ENCODE data around the gene A3GALT2. TPM values are rescaled to one million over a fixed set of nuclear protein-coding genes. Genes with fewer than 3 reads are reported as not detected.

A3GALT2 gene
- total and polyA plus RNA-seq, 2 donors (not counting 1 experiment from before 2014, with no cell fraction given): not detected

GRCh38 chr1:33287317-33287716 lies 33.6 kb downstream of the A3GALT2 start:
- H3K4me3 Mint-ChIP-seq: no peak overlapping the region
- H3K9me3 Mint-ChIP-seq (ENCODE audit: insufficient read depth): no peaks in the 10 kb centered on the region
- no peak for DNase-seq

More at GRCh38 chr1:33287317-33287716, 33.6 kb downstream of the A3GALT2 start:
- H3K27me3 Mint-ChIP-seq: no peaks in the 10 kb centered on the region
- H3K27ac ChIP-seq (ENCODE audit: low read length in 2 of 2): no peak overlapping the region
- no peak overlapping the region for H2AFZ ChIP-seq (ENCODE audit: insufficient read depth, low read depth, low read length, poor library complexity, severe bottlenecking)
- no peak for ATAC-seq (ENCODE audit: low read depth)
- ChIA-PET POLR2A (no interaction called here), CTCF (no interaction called here)
- H3K27ac Mint-ChIP-seq: no peak overlapping the region
- no CpG with 5 or more reads among the region's 2 CpGs for WGBS (ENCODE audit: insufficient coverage)
- peaks cover 4% of the 10 kb centered on the region for H3K79me2 ChIP-seq (ENCODE audit: control insufficient read depth, insufficient read depth, low read length)
- peaks cover 0 to 45% of the 10 kb centered on the region in 2 experiments for H3K36me3 ChIP-seq (replicated peaks in 1 of 2; ENCODE audit: control extremely low read depth in 1 of 2, control insufficient read depth in 1 of 2, extremely low read depth in 1 of 2, insufficient read depth in 2 of 2, low read length in 1 of 2)
- H3K4me1 Mint-ChIP-seq: no peaks in the 10 kb centered on the region
- peaks cover 0 to 11% (median 0%) of the 10 kb centered on the region in 3 donors for H3K9me3 ChIP-seq (ENCODE audit: control extremely low read depth in 1 of 3, control insufficient read depth in 2 of 3, insufficient read depth in 1 of 3, low read length in 2 of 3)
- H4K20me1 ChIP-seq (ENCODE audit: control insufficient read depth, insufficient read depth, low read length, poor library complexity, severe bottlenecking): no peaks in the 10 kb centered on the region
- intact Hi-C loops (cut with micrococcal nuclease): no loop called here
- TF ChIP-seq EZH2 (IDR thresholded peaks at IDR 0.05; ENCODE audit: borderline replicate concordance, insufficient read depth, low read depth, low read length, poor library complexity, severe bottlenecking): no peak
- TF ChIP-seq CTCF (IDR thresholded peaks at IDR 0.05): no peak
- H3K4me1 ChIP-seq (ENCODE audit: control insufficient read depth in 2 of 2, insufficient read depth in 2 of 2, low read length in 2 of 2): no peaks in the 10 kb centered on the region
- no peak overlapping the region for H3K9ac ChIP-seq (ENCODE audit: low read length)
- H3K4me2 ChIP-seq (replicated peaks; ENCODE audit: low read depth, low read length, poor library complexity, severe bottlenecking): no peak overlapping the region
- H3K27me3 ChIP-seq (replicated peaks in 1 of 4; ENCODE audit: control extremely low read depth in 1 of 4, control insufficient read depth in 3 of 4, insufficient read depth in 4 of 4, low read length in 3 of 4): no peaks in the 10 kb centered on the region
- no peak overlapping the region for H3K4me3 ChIP-seq (ENCODE audit: control extremely low read depth in 1 of 5, extremely low read depth in 1 of 5, insufficient read depth in 1 of 5, low read depth in 2 of 5, low read length in 4 of 5)
